AG20443 (cell line): Measurements from ENCODE around the gene BATF2.

Experiments
- DNase-seq: peaks from one replicate; pipeline ENCODE4 v3.0.0; 2012; ENCODE audit warnings: low spot score, mixed read lengths

BATF2 gene

DNA sequence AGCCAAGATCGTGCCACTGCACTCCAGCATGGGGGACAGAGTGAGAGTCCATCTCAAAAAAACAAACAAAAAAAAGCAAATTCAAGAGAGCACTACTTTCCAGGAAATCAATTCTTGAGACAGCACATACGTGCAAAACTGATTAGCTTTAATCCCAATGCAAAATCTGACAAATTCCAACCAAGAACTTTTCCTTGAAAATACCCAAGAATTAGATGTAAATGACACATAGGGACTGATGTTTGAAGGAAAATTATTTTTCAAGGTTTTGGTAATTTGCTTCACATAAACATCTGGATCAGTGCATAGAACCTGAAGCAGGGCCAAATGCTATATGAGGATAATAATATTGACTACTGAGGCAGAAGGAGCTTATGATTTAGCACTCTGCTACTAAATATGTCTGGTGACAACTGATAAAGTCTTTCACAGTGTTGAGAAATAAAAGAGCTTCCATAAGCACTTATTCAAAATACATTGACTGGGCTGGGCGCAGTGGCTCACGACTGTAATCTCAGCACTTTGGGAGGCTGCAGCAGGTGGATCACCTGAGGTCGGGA, 33.6 kb downstream of the BATF2 start:
- DNase-seq, result no peak

DNA sequence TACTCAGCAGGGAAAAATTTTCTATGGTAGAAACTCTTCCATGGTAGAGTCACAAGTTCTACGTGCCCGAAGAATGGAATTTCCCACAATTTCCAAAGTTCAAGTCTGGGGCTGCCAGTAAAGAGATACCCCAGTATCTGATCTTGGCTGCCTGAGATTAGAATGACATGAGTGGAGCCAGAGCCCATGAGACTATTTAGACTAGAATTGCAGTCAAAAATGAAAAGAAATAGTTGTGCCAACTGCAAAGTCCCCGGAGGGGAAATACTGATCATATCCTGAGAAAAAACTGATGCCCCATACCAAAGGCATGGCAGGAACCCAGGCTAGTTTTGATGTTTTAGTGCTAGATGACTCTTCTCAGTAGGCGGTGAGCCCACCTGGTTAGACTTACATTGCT, 36.1 kb downstream of the BATF2 start:
- DNase-seq, result no peak

DNA sequence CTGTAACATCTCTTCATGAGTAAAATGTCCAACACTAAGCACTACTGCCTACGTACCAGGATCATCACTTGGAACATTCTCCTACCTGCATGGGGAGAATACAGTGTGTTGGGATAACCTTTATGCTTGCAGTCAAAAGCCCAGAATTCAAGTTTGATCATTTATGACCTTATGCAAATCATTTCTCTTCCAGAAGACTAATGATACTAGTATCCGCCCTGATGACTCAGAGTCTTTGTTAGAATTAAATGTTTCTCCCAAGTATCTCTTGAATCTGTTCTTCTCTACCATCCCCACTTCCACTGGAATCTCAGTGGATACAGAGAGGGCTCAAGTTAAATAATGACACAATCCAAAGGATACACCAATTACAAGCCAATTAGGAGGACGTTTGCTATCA, 37.3 kb downstream of the BATF2 start:
- DNase-seq, result no peak

DNA sequence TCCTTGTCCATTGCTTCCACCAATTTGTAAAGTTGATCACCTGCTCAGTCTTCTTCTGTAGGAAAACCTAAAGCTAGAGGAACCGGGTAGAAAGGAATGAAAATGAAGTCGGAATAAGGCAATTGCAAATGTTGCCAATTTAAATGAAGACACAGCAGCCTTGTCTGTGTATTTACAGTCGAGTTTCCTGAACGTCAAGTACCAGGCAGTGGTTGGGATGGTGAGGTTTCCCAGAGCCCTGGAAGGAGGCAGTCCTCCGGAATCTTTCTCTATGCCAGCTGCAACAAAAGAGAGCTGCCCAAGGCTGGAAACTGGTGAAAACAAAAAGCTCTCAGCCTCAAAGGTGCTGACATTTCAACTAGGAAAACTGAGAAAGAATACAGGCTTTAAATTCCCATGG, 42.6 kb downstream of the BATF2 start:
- DNase-seq, result no peak

DNA sequence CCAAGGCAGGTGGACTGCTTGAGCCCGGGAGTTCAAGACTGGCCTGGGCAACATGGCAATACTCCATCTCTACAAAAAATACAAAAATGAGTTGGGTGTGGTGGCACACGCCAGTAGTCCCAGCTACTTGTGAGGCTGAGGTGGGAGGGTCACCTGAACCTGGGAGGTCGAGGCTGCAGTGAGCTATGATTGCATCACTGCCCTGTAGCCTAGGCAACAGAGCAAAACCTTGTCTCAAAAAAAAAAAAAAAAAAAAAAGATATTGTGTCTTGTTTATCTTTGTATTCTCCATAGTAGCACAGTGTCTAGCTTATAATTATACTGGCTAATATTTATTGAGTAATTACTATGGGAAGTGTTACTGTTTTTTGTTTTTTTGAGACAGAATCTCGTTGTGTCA, 45.2 kb downstream of the BATF2 start:
- no peak for DNase-seq

DNA sequence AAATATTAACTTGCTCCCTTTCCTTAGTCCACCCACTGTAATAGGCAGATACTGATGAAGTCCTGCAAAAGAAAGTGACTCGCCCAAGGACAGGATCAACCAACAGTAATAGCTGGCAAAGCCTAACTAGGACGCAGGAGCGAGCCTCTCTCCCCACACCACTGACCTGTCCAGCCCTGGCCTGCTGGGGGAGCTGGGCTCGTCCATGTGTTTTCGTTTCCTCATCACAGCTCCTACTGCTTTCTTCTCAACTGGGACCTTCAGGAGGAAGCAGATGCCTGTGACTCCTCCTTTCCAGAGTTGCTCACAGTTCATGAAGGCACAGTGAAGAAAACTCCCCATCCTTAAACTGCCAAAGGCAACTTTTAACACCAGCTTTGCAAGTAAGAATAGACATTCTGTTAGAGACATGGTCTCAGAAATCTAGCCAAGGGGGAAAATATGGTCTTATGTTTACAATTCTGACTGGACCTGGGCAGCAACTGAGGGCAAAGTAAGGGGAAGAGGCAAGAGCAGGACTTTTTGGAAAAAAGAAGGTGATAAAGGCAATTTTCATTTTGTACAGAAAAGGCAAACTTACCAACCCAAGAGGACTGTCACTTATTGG, 49.5 kb downstream of the BATF2 start:
- DNase-seq, result no peak
